ENCODE data around the gene CCDC183.
"Not testable (repeated sequence)": the region's sequence is repeated elsewhere in the genome, so short reads cannot be mapped to it uniquely, and the experiment has no call there.

The CCDC183 gene

GRCh38 chr9:136796238-136796774 lies at the start of gene CCDC183:
Gene CCDC183, plus strand, starts transcription at chr9:136796338. Its CDS starts 60 bp downstream, at chr9:136796398.
- DNase-seq, result no peak

GRCh38 chr9:136746621-136747020 lies 49.5 kb upstream of the CCDC183 start:
- DNase-seq, result no peak

- DNase-seq, result no peak
Observed at GRCh38 chr9:136747161-136748060, 48.7 kb upstream of the CCDC183 start.

- DNase-seq, result no peak
Observed at GRCh38 chr9:136748201-136748600, 47.9 kb upstream of the CCDC183 start, which contains the start of gene LCN6. Gene LCN6, minus strand, starts transcription at chr9:136748525. Its CDS starts 42 bp downstream, at chr9:136748483.

GRCh38 chr9:136748666-136749611 lies 47.2 kb upstream of the CCDC183 start:
- no peak for DNase-seq

GRCh38 chr9:136750526-136750925 lies 45.6 kb upstream of the CCDC183 start:
- DNase-seq, result no peak

- DNase-seq, result no peak
Observed at GRCh38 chr9:136751244-136751643, 44.9 kb upstream of the CCDC183 start.

GRCh38 chr9:136751814-136752213 lies 44.3 kb upstream of the CCDC183 start:
- no peak for DNase-seq

- no peak for DNase-seq
Observed at GRCh38 chr9:136753371-136754058, 42.6 kb upstream of the CCDC183 start.

- DNase-seq, result no peak
Observed at GRCh38 chr9:136754059-136754572, 42.0 kb upstream of the CCDC183 start.

- no peak for DNase-seq
Observed at GRCh38 chr9:136754626-136755301, 41.4 kb upstream of the CCDC183 start.

GRCh38 chr9:136755302-136756133 lies 40.6 kb upstream of the CCDC183 start:
- DNase-seq, result not testable (repeated sequence)

- DNase-seq, result no peak
Observed at GRCh38 chr9:136756134-136756438, 40.1 kb upstream of the CCDC183 start.

- no peak for DNase-seq
Observed at GRCh38 chr9:136756836-136757235, 39.3 kb upstream of the CCDC183 start.

- no peak for DNase-seq
Observed at GRCh38 chr9:136757328-136757727, 38.8 kb upstream of the CCDC183 start.

GRCh38 chr9:136757751-136758140 lies 38.4 kb upstream of the CCDC183 start:
- DNase-seq, result no peak

- no peak for DNase-seq
Observed at GRCh38 chr9:136759001-136759400, 37.1 kb upstream of the CCDC183 start.

GRCh38 chr9:136759436-136760325 lies 36.5 kb upstream of the CCDC183 start:
- no peak for DNase-seq

GRCh38 chr9:136760424-136760823 lies 35.7 kb upstream of the CCDC183 start:
- no peak for DNase-seq
